ENCODE results near the gene OR10G6. TPM values are rescaled to one million over a fixed set of nuclear protein-coding genes. Genes with fewer than 3 reads are reported as not detected.
"Not testable (repeated sequence)": the region's sequence is repeated elsewhere in the genome, so short reads cannot be mapped to it uniquely, and the experiment has no call there.

OR10G6 gene
- total and polyA plus RNA-seq, 7 donors = not detected

DNA sequence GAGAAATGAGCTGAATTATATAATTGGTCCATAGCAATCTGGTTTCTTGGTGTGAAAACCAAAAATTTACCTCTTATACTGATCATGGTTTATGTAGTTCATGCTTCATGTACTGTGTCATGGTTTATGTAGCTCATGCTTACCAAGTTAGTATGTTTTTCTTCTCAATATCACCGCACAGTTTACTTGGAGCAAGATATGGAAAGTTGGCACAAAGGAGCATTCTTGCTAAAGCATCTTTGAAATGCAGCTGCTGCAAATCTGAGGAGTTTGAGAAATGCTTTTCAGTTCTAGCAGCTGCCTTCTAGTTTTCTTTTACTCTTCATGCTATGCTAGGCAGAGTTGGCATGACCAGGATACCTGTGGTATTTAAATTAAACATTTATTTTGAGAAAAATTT, 41.7 kb upstream of the OR10G6 start:
- Histone ChIP-seq H3K36me3 (no peaks in the 10 kb centered on the region), H3K27ac (no peak overlapping the region), H3K9me3 (no peaks in the 10 kb centered on the region), H3K4me1 (peaks cover 0 to 14% (median 4%) of the 10 kb centered on the region in 4 donors), H3K27me3 (no peaks in the 10 kb centered on the region), H3K4me3 (no peak overlapping the region)
- TF ChIP-seq POLR2A (IDR thresholded peaks at IDR 0.05) (no peak), EP300 (IDR thresholded peaks at IDR 0.05) (no peak), POLR2AphosphoS5 (IDR thresholded peaks at IDR 0.05) (no peak)
- TF ChIP-seq, protein P1, sequence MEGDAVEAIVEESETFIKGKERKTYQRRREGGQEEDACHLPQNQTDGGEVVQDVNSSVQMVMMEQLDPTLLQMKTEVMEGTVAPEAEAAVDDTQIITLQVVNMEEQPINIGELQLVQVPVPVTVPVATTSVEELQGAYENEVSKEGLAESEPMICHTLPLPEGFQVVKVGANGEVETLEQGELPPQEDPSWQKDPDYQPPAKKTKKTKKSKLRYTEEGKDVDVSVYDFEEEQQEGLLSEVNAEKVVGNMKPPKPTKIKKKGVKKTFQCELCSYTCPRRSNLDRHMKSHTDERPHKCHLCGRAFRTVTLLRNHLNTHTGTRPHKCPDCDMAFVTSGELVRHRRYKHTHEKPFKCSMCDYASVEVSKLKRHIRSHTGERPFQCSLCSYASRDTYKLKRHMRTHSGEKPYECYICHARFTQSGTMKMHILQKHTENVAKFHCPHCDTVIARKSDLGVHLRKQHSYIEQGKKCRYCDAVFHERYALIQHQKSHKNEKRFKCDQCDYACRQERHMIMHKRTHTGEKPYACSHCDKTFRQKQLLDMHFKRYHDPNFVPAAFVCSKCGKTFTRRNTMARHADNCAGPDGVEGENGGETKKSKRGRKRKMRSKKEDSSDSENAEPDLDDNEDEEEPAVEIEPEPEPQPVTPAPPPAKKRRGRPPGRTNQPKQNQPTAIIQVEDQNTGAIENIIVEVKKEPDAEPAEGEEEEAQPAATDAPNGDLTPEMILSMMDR (IDR thresholded peaks at IDR 0.05) = no peak
- WGBS, 2 donors = 84 to 94% methylated on average over 1 of the region's 1 CpG
- DNase-seq = no peak
- intact Hi-C loops (cut with DNase I) = no loop called here

DNA sequence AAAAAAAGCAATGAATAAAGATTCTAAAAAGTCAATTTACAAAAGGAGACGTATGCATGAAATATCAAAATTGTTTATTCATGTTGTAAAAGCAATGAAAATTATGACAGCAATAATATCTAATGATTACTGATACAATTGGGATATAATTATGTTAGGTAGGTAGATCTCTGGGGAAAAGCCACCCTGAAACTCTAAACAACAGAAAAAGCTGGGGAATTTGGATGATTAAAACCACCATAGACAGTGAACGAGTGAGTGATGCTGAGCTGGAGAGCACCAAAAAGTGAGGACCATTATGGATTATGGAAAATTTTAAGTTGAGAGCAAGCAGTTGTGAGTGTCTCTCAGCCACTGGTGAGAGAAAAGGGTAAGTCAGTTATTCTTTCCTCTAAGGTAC, 31.5 kb upstream of the OR10G6 start, which contains the start of gene OR10G8:
OR10G8 (plus strand) TSS at position 301 of the 400 bp plus-strand sequence. CDS start 2,825 bp downstream, outside the sequence.
- Histone ChIP-seq H3K4me3 (no peak within 1 kb of the TSS), H3K36me3 (no peaks in the 10 kb centered on the region), H3K4me1 (no peaks in the 10 kb centered on the region), H3K27ac (no peak within 1 kb of the TSS), H3K27me3 (no peaks in the 10 kb centered on the region), H3K9me3 (no peaks in the 10 kb centered on the region)
- WGBS, 2 donors = 76 to 83% methylated on average over 2 of the region's 2 CpGs
- intact Hi-C loops (cut with DNase I) = no loop called here
- TF ChIP-seq POLR2AphosphoS5 (IDR thresholded peaks at IDR 0.05) (no peak), EP300 (IDR thresholded peaks at IDR 0.05) (no peak), POLR2A (IDR thresholded peaks at IDR 0.05) (no peak)
- TF ChIP-seq, protein P1 (IDR thresholded peaks at IDR 0.05) = no peak
- no peak for DNase-seq

DNA sequence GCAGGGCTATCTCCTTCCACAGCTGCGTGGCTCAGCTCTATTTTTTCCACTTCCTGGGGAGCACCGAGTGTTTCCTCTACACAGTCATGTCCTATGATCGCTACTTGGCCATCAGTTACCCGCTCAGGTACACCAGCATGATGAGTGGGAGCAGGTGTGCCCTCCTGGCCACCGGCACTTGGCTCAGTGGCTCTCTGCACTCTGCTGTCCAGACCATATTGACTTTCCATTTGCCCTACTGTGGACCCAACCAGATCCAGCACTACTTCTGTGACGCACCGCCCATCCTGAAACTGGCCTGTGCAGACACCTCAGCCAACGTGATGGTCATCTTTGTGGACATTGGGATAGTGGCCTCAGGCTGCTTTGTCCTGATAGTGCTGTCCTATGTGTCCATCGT, 20.9 kb upstream of the OR10G6 start:
- H3K36me3 ChIP-seq; H3K27ac ChIP-seq; H3K27me3 ChIP-seq; H3K4me1 ChIP-seq; H3K9me3 ChIP-seq; DNase-seq; H3K4me3 ChIP-seq; intact Hi-C loops (cut with DNase I): not testable (repeated sequence)
- 87 to 88% methylated on average over 7 of the region's 9 CpGs for WGBS, 2 donors

DNA sequence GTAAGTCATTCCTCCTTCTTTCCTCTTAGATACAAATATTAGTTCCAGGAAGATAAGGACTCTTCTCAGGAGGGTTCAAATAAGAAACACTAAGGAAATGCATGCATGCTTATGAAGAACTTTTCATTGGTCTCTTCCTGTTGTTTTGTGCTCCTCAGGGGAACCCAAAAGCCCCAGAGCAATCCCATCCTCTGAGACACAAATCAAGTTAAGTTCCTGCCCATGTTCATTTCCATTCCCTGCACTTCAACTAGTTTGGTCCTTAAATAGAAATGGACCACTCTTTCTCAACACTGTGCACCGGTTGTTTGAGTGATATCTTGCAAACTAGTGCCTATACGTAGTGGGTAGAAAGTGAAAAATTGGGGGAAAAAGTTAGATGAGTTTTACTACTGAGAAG, 17.7 kb upstream of the OR10G6 start, which contains the start of gene OR10G4:
OR10G4 (plus strand) TSS at position 301 of the 400 bp plus-strand sequence. CDS start 2,578 bp downstream, outside the sequence.
- H3K36me3 ChIP-seq = no peaks in the 10 kb centered on the region
- H3K27me3 ChIP-seq = no peaks in the 10 kb centered on the region
- no peaks in the 10 kb centered on the region for H3K4me1 ChIP-seq
- DNase-seq = no peak
- TF ChIP-seq POLR2A (IDR thresholded peaks at IDR 0.05) = no peak
- no peak for TF ChIP-seq POLR2AphosphoS5 (IDR thresholded peaks at IDR 0.05)
- TF ChIP-seq, protein P1 (IDR thresholded peaks at IDR 0.05) = no peak
- no peak for TF ChIP-seq EP300 (IDR thresholded peaks at IDR 0.05)
- no peaks in the 10 kb centered on the region for H3K9me3 ChIP-seq
- no peak within 1 kb of the TSS for H3K27ac ChIP-seq
- WGBS, 2 donors = 85 to 89% methylated on average over 2 of the region's 2 CpGs
- intact Hi-C loops (cut with DNase I) = no loop called here
- H3K4me3 ChIP-seq = no peak within 1 kb of the TSS

DNA sequence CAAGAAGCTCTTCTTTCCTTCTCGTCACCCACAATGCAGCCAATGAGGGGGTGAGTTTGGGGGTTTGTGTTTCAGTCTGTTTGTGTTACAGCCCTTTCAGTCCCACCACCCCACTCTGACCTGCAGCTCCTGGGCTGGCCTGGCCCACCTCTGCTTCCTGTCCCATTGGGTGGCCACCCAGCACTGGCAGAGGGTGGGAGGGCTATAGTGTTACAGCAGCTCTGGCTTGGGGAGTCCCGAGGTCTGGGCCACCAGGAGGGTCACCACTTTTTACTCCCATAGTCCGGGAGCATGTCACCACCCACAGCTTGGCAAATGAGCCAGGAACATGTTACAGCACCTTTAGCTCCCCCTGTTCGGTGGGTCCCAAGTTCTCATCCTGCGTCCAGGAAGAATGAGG, 15.7 kb downstream of the OR10G6 start:
- Histone ChIP-seq H3K36me3 (no peaks in the 10 kb centered on the region), H3K27ac (no peak overlapping the region), H3K4me1 (no peaks in the 10 kb centered on the region), H3K4me3 (no peak overlapping the region), H3K9me3 (no peaks in the 10 kb centered on the region), H3K27me3 (no peaks in the 10 kb centered on the region)
- WGBS, 2 donors = 84 to 87% methylated on average over 5 of the region's 5 CpGs
- no peak for DNase-seq
- TF ChIP-seq EP300 (IDR thresholded peaks at IDR 0.05) (no peak), POLR2A (IDR thresholded peaks at IDR 0.05) (no peak)
- intact Hi-C loops (cut with DNase I) = no loop called here

DNA sequence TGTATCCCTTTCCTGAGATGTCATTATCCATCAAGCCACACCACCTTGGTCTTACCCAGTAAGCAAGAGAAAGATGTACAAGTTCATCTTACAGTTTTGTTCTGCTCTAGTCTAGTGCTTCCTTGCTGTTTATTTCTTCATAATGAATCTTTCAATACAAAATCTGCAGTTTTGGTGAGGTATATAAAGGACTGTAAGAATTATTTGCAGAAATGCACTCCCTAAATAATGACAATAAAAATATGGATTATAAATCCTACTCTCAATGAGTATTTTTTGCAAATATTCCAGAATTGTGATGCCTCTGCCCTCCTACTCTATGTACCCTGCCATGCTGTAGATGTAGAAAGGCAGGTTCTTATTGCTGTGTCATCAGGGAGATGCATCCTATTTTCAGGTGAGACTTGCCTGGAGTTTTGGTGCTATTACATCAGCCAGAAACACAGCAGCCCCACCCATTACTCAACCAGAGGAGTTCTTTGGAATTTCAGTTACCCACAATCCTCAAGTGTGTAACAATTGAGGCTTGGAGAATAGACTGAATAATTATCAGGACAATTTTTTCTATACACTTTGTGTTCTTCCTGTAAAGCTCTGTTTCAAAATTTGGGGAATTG, 17.1 kb downstream of the OR10G6 start, which contains the start of gene OR10S1:
OR10S1 (minus strand) TSS at position 51 of the 617 bp plus-strand sequence. CDS start 117 bp downstream, outside the sequence.
- Histone ChIP-seq H3K36me3 (no peaks in the 10 kb centered on the region), H3K9me3 (no peaks in the 10 kb centered on the region), H3K4me3 (no peak within 1 kb of the TSS), H3K4me1 (no peaks in the 10 kb centered on the region), H3K27me3 (no peaks in the 10 kb centered on the region), H3K27ac (no peak within 1 kb of the TSS)
- intact Hi-C loops (cut with DNase I) = no loop called here
- no peak for DNase-seq
- TF ChIP-seq POLR2A (IDR thresholded peaks at IDR 0.05) (no peak), POLR2AphosphoS5 (IDR thresholded peaks at IDR 0.05) (no peak), EP300 (IDR thresholded peaks at IDR 0.05) (no peak)
